Keratinocyte (primary cell): ENCODE measurements around the gene STK11.

Experiments
- EZH2 ChIP-seq: IDR thresholded peaks from one replicate; pipeline ENCODE4 v1.6.1; 2012; ENCODE audit warnings: inconsistent platforms, mild to moderate bottlenecking, low read length, moderate library complexity
- TF ChIP-seq, protein P1 (sequence below), 3 experiments: IDR thresholded peaks in 1 of 3; conservative IDR thresholded peaks in 1 of 3; optimal IDR thresholded peaks in 1 of 3; 2 replicates in 2 of 3; 3 replicates in 1 of 3; pipeline versions ENCODE3 to v1.5.1; 2011; ENCODE audit warnings: low read length in 3 of 3, mild to moderate bottlenecking in 3 of 3, moderate library complexity in 2 of 3, control low read depth in 1 of 3, inconsistent platforms in 1 of 3; ENCODE audit not compliant: insufficient read depth in 2 of 3; ENCODE audit errors: extremely low read depth in 1 of 3

DNA sequence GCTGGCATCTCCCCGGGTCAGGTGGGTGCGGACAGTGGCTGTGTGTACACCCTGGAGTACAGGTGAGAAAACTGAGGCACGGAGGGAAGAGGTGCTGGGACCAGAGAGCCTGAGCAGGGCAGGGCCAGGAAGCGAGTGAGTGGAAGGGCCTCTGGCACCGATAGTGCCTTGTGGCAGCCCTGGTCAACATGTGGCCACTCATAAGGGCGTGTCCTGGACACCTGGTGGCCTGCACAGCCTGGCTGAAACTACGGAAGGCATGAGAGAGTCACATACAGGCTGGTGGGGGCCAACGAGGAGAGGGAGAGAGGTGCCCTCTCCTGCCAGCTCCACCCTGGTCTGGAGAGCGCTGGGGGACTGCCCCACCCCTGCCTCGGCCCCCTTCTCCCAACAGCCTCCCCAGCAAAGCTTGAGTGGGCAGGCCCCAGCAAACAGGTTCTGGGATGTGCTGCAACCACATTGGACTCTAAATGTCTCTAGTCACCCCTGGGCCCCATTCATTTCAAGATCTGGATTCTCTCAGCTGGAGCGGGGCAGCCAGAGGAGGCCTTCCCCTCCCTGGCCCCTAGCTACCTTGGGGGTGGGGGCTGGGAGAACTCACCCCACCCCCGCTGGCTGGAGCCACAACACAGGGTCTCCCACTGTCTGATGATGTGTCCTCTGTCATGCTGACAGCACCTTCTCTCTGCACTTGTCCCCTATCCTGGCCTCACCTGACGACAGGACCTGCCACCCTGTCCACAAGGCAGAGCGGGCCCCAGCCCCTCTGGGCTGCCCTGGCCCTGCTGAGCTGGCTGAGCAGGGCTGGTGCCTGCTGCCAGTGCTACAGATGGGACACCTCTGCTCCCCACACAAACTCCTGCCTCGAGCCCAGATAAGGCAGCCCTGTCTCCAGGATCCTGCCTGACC, 26.4 kb downstream of the STK11 start:
- TF ChIP-seq, protein P1, sequence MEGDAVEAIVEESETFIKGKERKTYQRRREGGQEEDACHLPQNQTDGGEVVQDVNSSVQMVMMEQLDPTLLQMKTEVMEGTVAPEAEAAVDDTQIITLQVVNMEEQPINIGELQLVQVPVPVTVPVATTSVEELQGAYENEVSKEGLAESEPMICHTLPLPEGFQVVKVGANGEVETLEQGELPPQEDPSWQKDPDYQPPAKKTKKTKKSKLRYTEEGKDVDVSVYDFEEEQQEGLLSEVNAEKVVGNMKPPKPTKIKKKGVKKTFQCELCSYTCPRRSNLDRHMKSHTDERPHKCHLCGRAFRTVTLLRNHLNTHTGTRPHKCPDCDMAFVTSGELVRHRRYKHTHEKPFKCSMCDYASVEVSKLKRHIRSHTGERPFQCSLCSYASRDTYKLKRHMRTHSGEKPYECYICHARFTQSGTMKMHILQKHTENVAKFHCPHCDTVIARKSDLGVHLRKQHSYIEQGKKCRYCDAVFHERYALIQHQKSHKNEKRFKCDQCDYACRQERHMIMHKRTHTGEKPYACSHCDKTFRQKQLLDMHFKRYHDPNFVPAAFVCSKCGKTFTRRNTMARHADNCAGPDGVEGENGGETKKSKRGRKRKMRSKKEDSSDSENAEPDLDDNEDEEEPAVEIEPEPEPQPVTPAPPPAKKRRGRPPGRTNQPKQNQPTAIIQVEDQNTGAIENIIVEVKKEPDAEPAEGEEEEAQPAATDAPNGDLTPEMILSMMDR (optimal IDR thresholded peaks at IDR 0.05 in 1 of 3, IDR thresholded peaks at IDR 0.05 in 1 of 3, conservative IDR thresholded peaks at IDR 0.05 in 1 of 3; ENCODE audit: extremely low read depth in 1 of 3, insufficient read depth in 2 of 3, low read length in 3 of 3) = no peak
- no peak for TF ChIP-seq EZH2
